ENCODE data around the gene CD74.

Gene CD74

GRCh38 chr5:150409638-150410523 lies 2.8 kb downstream of the CD74 start:
- DNase-seq, result peak; percentile 60 to 64

GRCh38 chr5:150408231-150408943 lies 4.3 kb downstream of the CD74 start:
- DNase-seq, result no peak

GRCh38 chr5:150407096-150407720 lies 5.5 kb downstream of the CD74 start:
- no peak for DNase-seq

GRCh38 chr5:150406723-150407095 lies 6.0 kb downstream of the CD74 start:
- no peak for DNase-seq

- DNase-seq, result no peak
Observed at GRCh38 chr5:150406103-150406722, 6.5 kb downstream of the CD74 start.

GRCh38 chr5:150404941-150405816 lies 7.5 kb downstream of the CD74 start:
- no peak for DNase-seq

- no peak for DNase-seq
Observed at GRCh38 chr5:150404535-150404934, 8.2 kb downstream of the CD74 start.

- DNase-seq, result no peak
Observed at GRCh38 chr5:150404121-150404520, 8.6 kb downstream of the CD74 start.

GRCh38 chr5:150402901-150403342 lies 9.8 kb downstream of the CD74 start:
- DNase-seq, result no peak

- DNase-seq, result no peak
Observed at GRCh38 chr5:150402229-150402773, 10.4 kb downstream of the CD74 start.

GRCh38 chr5:150401376-150402228 lies 11.1 kb downstream of the CD74 start:
- no peak for DNase-seq

GRCh38 chr5:150401076-150401375 lies 11.7 kb downstream of the CD74 start:
- DNase-seq, result no peak

GRCh38 chr5:150400316-150401075 lies 12.2 kb downstream of the CD74 start:
- DNase-seq, result no peak

GRCh38 chr5:150399524-150400211 lies 13.0 kb downstream of the CD74 start:
- no peak for DNase-seq

- peak in 1 of 2 experiments; percentile 38 for DNase-seq
Observed at GRCh38 chr5:150398722-150399523, 13.8 kb downstream of the CD74 start.

GRCh38 chr5:150397782-150398721 lies 14.7 kb downstream of the CD74 start:
- no peak for DNase-seq

- DNase-seq, result no peak
Observed at GRCh38 chr5:150397146-150397781, 15.4 kb downstream of the CD74 start.

Data from activated T-cell treated with anti-CD3 and anti-CD28 coated beads, Interleukin-2, amount 50 U/mL, for 48 hours (primary cell).